Ovary (tissue), 9 donors: ENCODE data around the gene FMNL2. TPM values are rescaled to one million over a fixed set of nuclear protein-coding genes. Genes with fewer than 3 reads are reported as not detected.
A peak's percentile ranks its signal among the peaks of the same experiment; 100 is the strongest.

ENCODE experiments used
- DNase-seq, 5 donors: peaks; one replicate each; pipeline ENCODE4 v3.0.0-alpha.2; 2019 to 2020
- H3K27ac ChIP-seq, 2 donors: fragments of 200-600 bp; one replicate each; pipeline versions ENCODE4 v1.5.1 to v1.8.0; 2019 to 2022
- H3K27me3 ChIP-seq: fragments of 200-600 bp; one replicate; pipeline ENCODE4 v1.8.0; 2022
- H3K36me3 ChIP-seq: fragments of 200-600 bp; sonication (generic); one replicate; pipeline ENCODE4 v1.5.1; 2019
- H3K4me1 ChIP-seq: one replicate; pipeline ENCODE4 v1.8.1; 2013; ENCODE audit warnings: mild to moderate bottlenecking, moderate library complexity; ENCODE audit not compliant: insufficient read depth
- H3K4me3 ChIP-seq: fragments of 200-600 bp; sonication (generic); one replicate; pipeline ENCODE4 v1.5.1; 2017
- H3K9me3 ChIP-seq, 2 donors: fragments of 200-600 bp in 1 of 2; sonication (generic) in 1 of 2; one replicate each; pipeline versions ENCODE4 v1.5.1 to v1.8.1; 2013 to 2019; ENCODE audit warnings: mild to moderate bottlenecking in 1 of 2, moderate library complexity in 1 of 2
- CTCF ChIP-seq, 3 donors: fragments of 450-650 bp in 2 of 3; fragments of 200-600 bp in 1 of 3; IDR thresholded peaks; one replicate each; pipeline versions ENCODE4 v1.5.1 to v1.8.0; 2016 to 2022; ENCODE audit warnings: antibody characterized with exemption in 3 of 3, mild to moderate bottlenecking in 1 of 3
- EP300 ChIP-seq: sonication (generic); formaldehyde crosslinking; IDR thresholded peaks from one replicate; pipeline ENCODE4 v1.6.1; 2017; ENCODE audit warnings: antibody characterized with exemption
- POLR2A ChIP-seq: fragments of 450-650 bp; IDR thresholded peaks from one replicate; pipeline ENCODE4 v1.6.1; 2017; ENCODE audit warnings: antibody characterized with exemption, mild to moderate bottlenecking, moderate library complexity
- WGBS, 3 donors: extraction: QIAGEN DNeasy Blood & Tissue Kit in 1 of 3; methylation state at CpG; one replicate each; pipeline versions ENCODE4 v1.1.5 to v1.1.7; 2013 to 2017; 5-methylcytosine and 5-hydroxymethylcytosine counted together
- intact Hi-C, 4 donors: fragments of 100-400 bp; cut with DNase I; formaldehyde crosslinking; loops; one replicate each; pipeline versions ENCODE4 v1.11.0 to v1.15.1; 2022 to 2023
- polyA plus RNA-seq, 2 donors: library from polyadenylated mRNA; stranded (reverse); fragments of 200-250 nt in 1 of 2; fragments of 350-450 nt in 1 of 2; fragmentation: Illumina TruSeq in 1 of 2; extraction: RNeasy Lipid Tissue Mini Kit (QIAGEN cat#74804) in 1 of 2; gene quantifications; one replicate each; pipeline ENCODE4 v1.2.3, GENCODE V29; 2013 to 2014
- total RNA-seq, 7 donors: library from RNA; depleted of rRNA in 2 of 7; stranded (reverse); fragments of >200 nt in 2 of 7; fragmentation: NEBNext Ultra II Directional in 3 of 7; extraction: Animal tissue kit (Norgen Biotek cat#: 25700) in 3 of 7; gene quantifications; one replicate each; pipeline versions ENCODE4 v1.1.0 to v1.2.4, GENCODE V29; 2016 to 2023
- donor health status: DM: no; HTN: no; CAD: no; lungs with moderate emphysema.
- donor health status: DM: no; HTN: no; CAD: no.
- donor health status: Bipolar disorder and iron deficiency.
- donor health status: DM: yes; HTN: yes; CAD: no.
- donor health status: DM: no; HTN: no; CAD: no.
- donor health status: DM: yes; HTN: yes; CAD: no.

Gene FMNL2
- total and polyA plus RNA-seq, 9 donors: 30.3 to 89.1 (median 51.3) TPM

GRCh38 chr2:152462779-152463178 is 127.8 kb downstream of the FMNL2 start:
- H3K27ac ChIP-seq: peak overlapping the region in 1 of 2 donors; percentile 80
- 49 to 65% (median 52%) methylated on average over 5 of the region's 5 CpGs for WGBS, 3 donors
- intact Hi-C loops: loop anchor here in 1 of 4 donors (10.0 kb wide), 1 partner anchor 128 kb away; the partner anchor contains the start of gene FMNL2
- TF ChIP-seq POLR2A: no peak
- TF ChIP-seq CTCF (IDR thresholded peaks at IDR 0.05): no peak
- no peak for TF ChIP-seq EP300
- no peak for DNase-seq
- H3K36me3 ChIP-seq: no peaks in the 10 kb centered on the region
- H3K4me1 ChIP-seq: peaks cover 33% of the 10 kb centered on the region
- H3K4me3 ChIP-seq: no peak overlapping the region
- H3K27me3 ChIP-seq: no peaks in the 10 kb centered on the region
- H3K9me3 ChIP-seq: no peaks in the 10 kb centered on the region

GRCh38 chr2:152464851-152465470 is 130.0 kb downstream of the FMNL2 start:
- intact Hi-C loops: loop anchor here in 1 of 4 donors (10.0 kb wide), 1 partner anchor 130 kb away; the partner anchor contains the start of gene FMNL2
- Histone ChIP-seq H3K9me3 (no peaks in the 10 kb centered on the region), H3K36me3 (no peaks in the 10 kb centered on the region), H3K4me3 (no peak overlapping the region), H3K4me1 (peaks cover 38% of the 10 kb centered on the region), H3K27ac (peak overlapping the region in 1 of 2 donors; percentile 80), H3K27me3 (no peaks in the 10 kb centered on the region)
- TF ChIP-seq EP300 (no peak), CTCF (IDR thresholded peaks at IDR 0.05) (no peak)
- 24 to 35% (median 32%) methylated on average over 7 of the region's 7 CpGs for WGBS, 3 donors
- peak in 4 of 5 donors; percentile 40 to 49 (median 44) for DNase-seq

- no peaks in the 10 kb centered on the region for H3K9me3 ChIP-seq
- no peak overlapping the region for H3K4me3 ChIP-seq
- H3K27me3 ChIP-seq: no peaks in the 10 kb centered on the region
- DNase-seq: no peak
- TF ChIP-seq EP300: no peak
- intact Hi-C loops: loop anchor here in 1 of 4 donors (10.0 kb wide), 1 partner anchor 131 kb away; the partner anchor contains the start of gene FMNL2
- WGBS, 3 donors: 30 to 50% (median 34%) methylated on average over 3 of the region's 3 CpGs
- H3K36me3 ChIP-seq: no peaks in the 10 kb centered on the region
- H3K4me1 ChIP-seq: peaks cover 38% of the 10 kb centered on the region
- peak overlapping the region; percentile 2 to 80 for H3K27ac ChIP-seq
Measured at GRCh38 chr2:152465541-152465940, 130.6 kb downstream of the FMNL2 start.

- 11 to 22% (median 14%) methylated on average over 6 of the region's 6 CpGs for WGBS, 3 donors
- Histone ChIP-seq H3K9me3 (no peaks in the 10 kb centered on the region), H3K27ac (peak overlapping the region; percentile 2 to 80), H3K4me3 (no peak overlapping the region), H3K4me1 (peaks cover 40% of the 10 kb centered on the region), H3K27me3 (no peaks in the 10 kb centered on the region), H3K36me3 (no peaks in the 10 kb centered on the region)
- TF ChIP-seq CTCF (IDR thresholded peaks at IDR 0.05) (no peak), POLR2A (no peak), EP300 (no peak)
- peak; percentile 67 to 76 (median 73) for DNase-seq
- intact Hi-C loops: loop anchor here in 1 of 4 donors (10.0 kb wide), 1 partner anchor 131 kb away; the partner anchor contains the start of gene FMNL2
Measured at GRCh38 chr2:152466041-152466440, 131.1 kb downstream of the FMNL2 start.
